Aorta (tissue), 5 donors: ENCODE results near the gene TTPAL. TPM values are rescaled to one million over a fixed set of nuclear protein-coding genes. Genes with fewer than 3 reads are reported as not detected.
A peak's percentile ranks its signal among the peaks of the same experiment; 100 is the strongest.

ENCODE experiments used
- ATAC-seq: fragments of 200-7000 bp; cut with Tn5 transposase; one replicate; pipeline ENCODE4 v1.9.1; 2022; ENCODE audit warnings: moderate library complexity; ENCODE audit not compliant: low FRiP score
- DNase-seq, 2 donors: peaks; one replicate each; pipeline ENCODE4 v3.0.0-alpha.2; 2020
- H3K27ac ChIP-seq, 2 donors: one replicate each; pipeline ENCODE4 v1.5.1; 2013; ENCODE audit warnings: low read length in 2 of 2, mild to moderate bottlenecking in 2 of 2, moderate library complexity in 2 of 2, control low read depth in 1 of 2, inconsistent platforms in 1 of 2, low read depth in 1 of 2
- H3K27me3 ChIP-seq, 2 donors: one replicate each; pipeline ENCODE4 v1.6.1; 2013; ENCODE audit warnings: control low read depth in 1 of 2, low read length in 1 of 2, mild to moderate bottlenecking in 1 of 2, moderate library complexity in 1 of 2; ENCODE audit not compliant: insufficient read depth in 2 of 2, control insufficient read depth in 1 of 2
- H3K36me3 ChIP-seq, 2 donors: one replicate each; pipeline ENCODE4 v1.6.1; 2013; ENCODE audit warnings: control low read depth in 1 of 2, low read length in 1 of 2, mild to moderate bottlenecking in 1 of 2; ENCODE audit not compliant: insufficient read depth in 2 of 2, control insufficient read depth in 1 of 2
- H3K4me1 ChIP-seq, 2 donors: one replicate each; pipeline ENCODE4 v1.6.1; 2013; ENCODE audit warnings: low read length in 2 of 2, control low read depth in 1 of 2, mild to moderate bottlenecking in 1 of 2, moderate library complexity in 1 of 2; ENCODE audit not compliant: insufficient read depth in 2 of 2, control insufficient read depth in 1 of 2
- H3K4me3 ChIP-seq, 2 donors: one replicate each; pipeline ENCODE4 v1.5.1; 2013; ENCODE audit warnings: low read length in 2 of 2, control low read depth in 1 of 2, mild to moderate bottlenecking in 1 of 2
- H3K9me3 ChIP-seq: one replicate; pipeline ENCODE4 v1.6.1; 2013; ENCODE audit warnings: mild to moderate bottlenecking, low read length; ENCODE audit not compliant: control insufficient read depth
- WGBS, 2 donors: extraction: QIAGEN DNeasy Blood & Tissue Kit; methylation state at CpG; one replicate each; pipeline ENCODE4 v1.1.7; 2013; 5-methylcytosine and 5-hydroxymethylcytosine counted together
- intact Hi-C, 2 donors: fragments of 100-400 bp; cut with DNase I; formaldehyde crosslinking; loops; one replicate each; pipeline versions ENCODE4 v1.14.2 to v1.15.0; 2022
- polyA plus RNA-seq, 2 donors: library from polyadenylated mRNA; stranded (reverse); fragments of 200-250 nt; gene quantifications; one replicate each; pipeline ENCODE4 v1.2.3, GENCODE V29; 2013
- total RNA-seq, 2 donors: library from RNA; stranded (reverse); fragmentation: NEBNext Ultra II Directional; extraction: Animal tissue kit (Norgen Biotek cat#: 25700); gene quantifications; one replicate each; pipeline ENCODE4 v1.2.1, GENCODE V29; 2021
- donor health status: healthy with polysubstance abuse.
- donor health status: Bipolar disorder and iron deficiency.
- donor health status: DM: no; HTN: no; CAD: no.
- donor health status: DM: no; HTN: no; CAD: no.
- donor health status: DM: yes; HTN: yes; CAD: no.

TTPAL gene
- total and polyA plus RNA-seq, 4 donors = 1.8 to 11.8 (median 5.9) TPM

DNA sequence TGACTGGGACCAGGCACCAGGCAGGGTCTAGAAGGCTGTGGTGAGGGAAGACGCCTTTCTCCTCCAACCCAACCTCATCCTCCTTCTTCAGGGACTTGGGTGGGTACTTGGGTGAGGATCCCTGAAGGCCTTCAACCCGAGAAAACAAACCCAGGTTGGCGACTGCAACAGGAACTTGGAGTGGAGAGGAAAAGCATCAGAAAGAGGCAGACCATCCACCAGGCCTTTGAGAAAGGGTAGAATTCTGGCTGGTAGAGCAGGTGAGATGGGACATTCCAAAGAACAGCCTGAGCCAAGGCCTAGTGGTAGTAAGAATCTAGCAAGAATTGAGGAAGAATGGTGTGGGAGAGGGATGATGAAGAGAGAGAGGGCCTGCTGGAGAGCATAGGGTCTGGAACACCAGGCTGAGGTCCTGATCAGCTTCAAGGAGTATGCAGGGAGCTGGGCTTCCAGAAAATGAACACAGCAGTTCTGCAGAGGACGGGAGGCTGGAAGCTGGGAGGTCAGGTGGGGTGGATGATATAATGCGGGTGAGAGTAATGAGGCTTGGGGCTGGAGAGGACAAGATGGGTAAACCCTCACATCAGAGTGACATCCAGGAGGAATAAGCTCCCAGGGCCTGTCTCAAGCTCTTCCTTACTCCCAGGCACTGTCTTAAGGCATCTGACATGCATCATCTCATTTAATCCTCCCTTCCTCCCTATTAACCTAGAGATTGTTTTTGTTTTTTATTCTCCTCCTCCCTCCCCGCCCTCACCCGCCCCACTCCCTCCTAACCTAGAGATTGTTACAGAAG lies 45.2 kb upstream of the TTPAL start:
- H3K4me3 ChIP-seq = no peak overlapping the region
- intact Hi-C loops = no loop called here
- H3K27ac ChIP-seq = no peak overlapping the region
- ATAC-seq (no peak), DNase-seq (peak in 1 of 2 donors; percentile 57)
- WGBS, 2 donors = 83 to 84% methylated on average over 7 of the region's 7 CpGs
- H3K36me3 ChIP-seq = no peaks in the 10 kb centered on the region
- H3K9me3 ChIP-seq = no peaks in the 10 kb centered on the region
- no peaks in the 10 kb centered on the region for H3K4me1 ChIP-seq
- no peaks in the 10 kb centered on the region for H3K27me3 ChIP-seq

DNA sequence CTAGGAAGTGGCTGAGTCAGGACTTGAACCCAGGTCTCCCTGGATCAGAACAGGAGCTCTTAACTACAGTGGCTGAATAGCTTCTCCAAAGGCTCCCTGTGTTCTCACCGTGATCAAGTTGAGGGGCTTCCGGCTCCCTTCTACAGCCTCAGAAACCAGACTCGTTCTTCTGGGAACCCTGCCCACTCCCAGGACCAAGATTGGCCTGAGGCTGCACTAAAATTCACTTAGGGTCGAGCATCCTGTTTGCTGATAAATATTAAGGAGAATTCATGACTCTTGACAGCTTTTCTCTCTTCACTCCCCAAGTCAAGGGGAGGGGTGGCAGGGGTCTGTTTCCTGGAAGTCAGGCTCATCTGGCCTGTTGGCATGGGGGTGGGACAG lies 44.6 kb upstream of the TTPAL start:
- intact Hi-C loops = no loop called here
- WGBS, 2 donors = 36 to 48% methylated on average over 4 of the region's 4 CpGs
- peak in 1 of 2 donors; percentile 37 for DNase-seq

DNA sequence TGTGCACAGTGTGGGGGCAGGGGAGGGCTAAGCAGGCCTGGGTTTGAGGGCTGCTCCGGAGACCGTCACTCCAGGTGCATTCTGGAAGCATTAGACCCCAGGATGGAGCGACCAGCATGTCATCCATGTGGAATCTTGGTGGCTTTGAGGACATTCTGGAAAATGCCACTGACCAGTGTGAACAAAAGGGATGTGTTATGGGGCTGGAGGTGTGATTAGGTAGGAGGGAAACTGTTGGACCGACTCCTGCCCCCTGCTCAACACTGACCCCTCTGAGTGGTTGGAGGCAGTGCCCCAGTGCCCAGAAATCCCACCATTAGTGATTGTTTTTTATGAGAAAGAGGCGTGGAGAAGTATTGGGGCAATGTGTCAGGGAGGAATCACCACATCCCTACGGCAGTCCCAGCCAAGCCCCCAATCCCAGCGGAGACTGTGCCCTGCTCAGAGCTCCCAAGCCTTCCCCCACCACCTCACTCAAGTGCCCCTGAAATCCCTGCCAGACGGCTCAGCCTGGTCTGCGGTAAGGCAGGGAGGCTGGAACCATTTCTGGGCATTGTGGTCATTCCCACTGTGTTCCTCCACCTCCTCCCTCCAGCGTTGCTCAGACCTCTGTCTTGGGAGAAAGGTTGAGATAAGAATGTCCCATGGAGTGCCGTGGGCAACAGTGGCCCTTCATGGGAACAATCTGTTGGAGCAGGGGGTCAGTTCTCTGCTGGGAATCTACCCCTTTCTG lies 44.0 kb upstream of the TTPAL start:
- Histone ChIP-seq H3K27ac (no peak overlapping the region), H3K4me3 (no peak overlapping the region), H3K36me3 (no peaks in the 10 kb centered on the region), H3K27me3 (no peaks in the 10 kb centered on the region), H3K4me1 (no peaks in the 10 kb centered on the region), H3K9me3 (no peaks in the 10 kb centered on the region)
- ATAC-seq (no peak), DNase-seq (peak in 1 of 2 donors; percentile 55)
- 51 to 54% methylated on average over 11 of the region's 11 CpGs for WGBS, 2 donors
- intact Hi-C loops = no loop called here

More for the DNA sequence above, 44.6 kb upstream of the TTPAL start:
- no peak overlapping the region for H3K4me3 ChIP-seq
- ATAC-seq = no peak
- H3K36me3 ChIP-seq = no peaks in the 10 kb centered on the region
- no peak overlapping the region for H3K27ac ChIP-seq
- H3K4me1 ChIP-seq = no peaks in the 10 kb centered on the region
- no peaks in the 10 kb centered on the region for H3K9me3 ChIP-seq
- no peaks in the 10 kb centered on the region for H3K27me3 ChIP-seq

DNA sequence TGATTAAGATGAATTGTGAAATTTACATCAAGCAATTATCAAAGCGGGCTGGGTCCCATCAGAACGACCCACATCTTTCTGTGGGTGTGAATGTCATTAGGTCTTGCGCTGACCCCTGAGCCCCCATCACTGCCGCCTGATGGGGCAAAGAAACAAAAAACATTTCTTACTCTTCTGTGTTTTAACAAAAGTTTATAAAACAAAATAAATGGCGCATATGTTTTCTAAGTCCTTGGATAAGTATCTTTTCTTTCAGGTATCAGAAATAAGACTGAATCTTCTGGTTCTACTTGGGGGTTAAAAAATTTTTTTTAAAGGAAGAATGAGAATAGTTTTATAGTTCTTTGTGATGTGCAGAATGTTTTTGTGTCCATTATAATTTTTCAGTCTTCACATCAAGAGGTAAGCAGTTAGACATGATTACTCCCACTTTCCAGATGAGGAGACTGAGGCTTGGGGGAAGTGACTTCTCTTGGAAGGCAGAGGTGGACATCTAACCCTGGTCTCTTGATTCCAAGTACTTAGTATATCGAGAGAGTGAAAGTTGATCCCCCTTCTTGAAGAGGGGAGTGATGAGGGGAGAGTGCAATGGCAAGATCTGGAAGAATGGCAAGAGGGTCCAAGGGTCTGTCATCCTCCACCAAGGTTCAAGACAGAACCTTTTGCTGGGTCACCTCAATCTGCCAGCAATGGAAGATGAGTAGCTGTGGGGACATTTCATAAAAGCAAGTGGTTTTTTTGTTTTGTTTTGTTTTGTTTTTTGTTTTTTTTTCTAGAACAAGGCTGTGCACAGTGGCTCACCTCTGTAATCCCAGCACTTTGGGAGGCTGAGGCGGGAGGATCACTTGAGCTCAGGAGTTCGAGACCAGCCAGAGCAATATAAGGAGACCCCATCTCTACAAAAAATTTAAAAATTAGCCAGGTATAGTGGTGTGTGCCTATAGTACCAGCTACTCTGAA lies 42.8 kb upstream of the TTPAL start:
- DNase-seq = peak in 1 of 2 donors; percentile 30
- WGBS, 2 donors = 77 to 84% methylated on average over 8 of the region's 8 CpGs
- no peaks in the 10 kb centered on the region for H3K36me3 ChIP-seq
- ATAC-seq = no peak
- no peaks in the 10 kb centered on the region for H3K4me1 ChIP-seq
- intact Hi-C loops = no loop called here
- no peak overlapping the region for H3K27ac ChIP-seq
- no peak overlapping the region for H3K4me3 ChIP-seq
- no peaks in the 10 kb centered on the region for H3K9me3 ChIP-seq
- H3K27me3 ChIP-seq = no peaks in the 10 kb centered on the region

DNA sequence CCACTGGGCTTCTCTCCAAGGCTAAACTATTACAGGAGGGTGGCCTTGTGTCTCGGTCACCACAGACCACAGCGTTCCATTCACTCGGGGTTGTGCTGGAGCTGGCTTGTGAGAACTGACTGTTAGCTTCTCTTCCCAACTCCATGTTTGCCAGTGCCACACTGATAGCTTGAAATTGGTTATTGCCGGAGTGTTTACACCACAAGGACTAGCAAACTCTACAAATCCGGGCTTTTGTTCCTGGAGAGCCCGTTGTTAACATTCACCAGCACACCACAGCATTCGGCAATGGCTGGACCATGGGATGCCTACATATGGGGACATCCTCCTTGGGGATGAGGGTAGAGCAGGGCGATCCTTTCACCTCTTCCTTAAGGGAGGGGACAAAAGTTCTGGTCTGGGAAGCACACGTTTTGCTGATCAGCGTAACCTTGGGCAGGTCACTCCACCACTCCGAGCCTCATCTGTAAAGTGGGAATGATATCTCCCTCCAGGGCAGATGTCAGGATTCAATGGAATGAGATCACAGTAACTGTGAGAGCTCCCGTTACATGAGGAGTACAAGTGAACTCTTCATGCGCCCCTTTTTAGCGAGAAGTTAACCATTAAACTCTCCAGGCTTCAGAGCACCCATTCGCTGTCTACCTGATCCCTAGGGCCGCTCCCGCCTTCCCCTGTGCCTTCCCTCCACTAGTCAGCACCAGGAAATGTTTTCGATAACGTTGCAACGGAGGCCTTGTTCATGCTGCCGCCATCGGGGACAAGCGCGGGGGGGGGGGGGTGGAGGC lies 41.7 kb upstream of the TTPAL start:
- ATAC-seq (no peak), DNase-seq (peak in 1 of 2 donors; percentile 70)
- H3K4me1 ChIP-seq = no peaks in the 10 kb centered on the region
- WGBS, 2 donors = 69 to 76% methylated on average over 24 of the region's 24 CpGs
- no peaks in the 10 kb centered on the region for H3K9me3 ChIP-seq
- H3K27ac ChIP-seq = no peak overlapping the region
- no peak overlapping the region for H3K4me3 ChIP-seq
- no peaks in the 10 kb centered on the region for H3K27me3 ChIP-seq
- intact Hi-C loops = no loop called here
- H3K36me3 ChIP-seq = no peaks in the 10 kb centered on the region

DNA sequence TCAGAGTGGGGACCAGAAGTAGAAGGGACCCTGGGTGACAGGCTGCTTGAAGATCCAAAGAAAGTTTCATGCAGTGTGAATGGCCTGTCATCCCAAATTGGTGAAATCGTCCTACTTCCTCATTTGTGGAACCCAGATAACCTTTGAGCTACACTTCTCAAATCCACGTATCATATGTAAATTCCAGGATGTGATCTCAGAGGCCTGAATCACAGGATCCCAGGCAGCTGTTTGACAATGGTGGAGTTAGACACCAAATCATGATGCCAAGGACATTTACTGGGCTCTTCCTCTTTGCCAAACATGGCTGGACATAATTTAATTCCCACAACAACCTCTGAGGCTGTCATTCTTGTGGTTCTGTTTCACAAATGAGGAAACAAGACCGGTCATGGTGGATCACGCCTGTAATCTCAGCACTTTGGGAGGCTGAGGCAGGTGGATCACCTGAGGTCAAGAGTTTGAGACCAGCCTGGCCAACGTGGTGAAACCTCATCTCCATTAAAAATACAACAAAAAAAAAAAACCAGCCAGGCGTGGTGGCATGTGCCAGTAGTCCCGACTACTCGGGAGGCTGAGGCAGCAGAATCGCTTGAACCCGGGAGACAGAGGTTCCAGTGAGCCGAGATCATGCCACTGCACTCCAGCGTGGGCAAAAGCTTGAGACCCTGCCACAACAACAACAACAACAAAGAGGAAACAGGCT lies 39.9 kb upstream of the TTPAL start:
- intact Hi-C loops = no loop called here

DNA sequence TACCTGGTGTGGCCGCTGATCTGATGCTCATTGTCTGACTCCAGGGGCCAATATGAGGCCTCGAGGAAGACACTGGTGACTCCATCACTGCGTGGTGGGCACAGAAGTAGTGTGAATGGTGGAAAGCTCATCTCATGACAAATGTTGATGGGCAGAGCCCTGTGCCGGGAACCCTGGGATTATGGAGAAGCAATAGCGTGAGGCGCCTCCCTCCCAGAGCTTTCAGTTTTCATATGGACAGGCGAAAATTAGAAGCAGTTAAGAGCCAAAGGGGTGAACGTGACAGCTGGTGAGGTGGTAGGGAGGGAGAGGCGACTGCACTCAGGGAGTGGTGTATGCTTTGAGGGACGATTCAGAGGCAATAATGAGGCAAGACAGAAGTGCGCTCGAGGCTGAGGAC lies 39.3 kb upstream of the TTPAL start:
- H3K27ac ChIP-seq = no peak overlapping the region
- no peaks in the 10 kb centered on the region for H3K27me3 ChIP-seq
- no peak overlapping the region for H3K4me3 ChIP-seq
- no peaks in the 10 kb centered on the region for H3K9me3 ChIP-seq
- WGBS, 2 donors = 64 to 68% methylated on average over 12 of the region's 12 CpGs
- no peak for DNase-seq
- intact Hi-C loops = no loop called here
- no peak for ATAC-seq
- no peaks in the 10 kb centered on the region for H3K36me3 ChIP-seq
- H3K4me1 ChIP-seq = no peaks in the 10 kb centered on the region

More for the DNA sequence above, 39.9 kb upstream of the TTPAL start:
- no peaks in the 10 kb centered on the region for H3K4me1 ChIP-seq
- no peaks in the 10 kb centered on the region for H3K36me3 ChIP-seq
- peak in 1 of 2 donors; percentile 2 for DNase-seq
- ATAC-seq = no peak
- H3K4me3 ChIP-seq = no peak overlapping the region
- no peak overlapping the region for H3K27ac ChIP-seq
- H3K9me3 ChIP-seq = no peaks in the 10 kb centered on the region
- H3K27me3 ChIP-seq = no peaks in the 10 kb centered on the region
- 73 to 76% methylated on average over 11 to 12 of the region's 12 CpGs for WGBS, 2 donors
